Liver (tissue), 9 donors: Measurements from ENCODE around the gene PGBD5. TPM values are rescaled to one million over a fixed set of nuclear protein-coding genes. Genes with fewer than 3 reads are reported as not detected.

ENCODE experiments used
- DNase-seq: peaks from one replicate; pipeline ENCODE4 v3.0.0-alpha.2; 2017; ENCODE audit warnings: low spot score
- H3K27ac ChIP-seq, 2 donors: one replicate each; pipeline ENCODE4 v1.7.0; 2013; ENCODE audit warnings: inconsistent platforms in 2 of 2, low read length in 2 of 2, control low read depth in 1 of 2, low read depth in 1 of 2, mild to moderate bottlenecking in 1 of 2
- H3K27me3 ChIP-seq, 4 donors: one replicate each; pipeline versions ENCODE4 v1.6.1 to v1.7.0; 2013; ENCODE audit warnings: low read length in 3 of 4, inconsistent platforms in 1 of 4, mild to moderate bottlenecking in 1 of 4, moderate library complexity in 1 of 4; ENCODE audit not compliant: control insufficient read depth in 4 of 4, insufficient read depth in 4 of 4
- H3K36me3 ChIP-seq, 4 donors: one replicate each; pipeline versions ENCODE4 v1.6.1 to v1.7.0; 2013; ENCODE audit warnings: low read length in 3 of 4, mild to moderate bottlenecking in 3 of 4, low read depth in 1 of 4, moderate library complexity in 1 of 4; ENCODE audit not compliant: control insufficient read depth in 4 of 4, insufficient read depth in 3 of 4
- H3K4me1 ChIP-seq, 4 donors: one replicate each; pipeline versions ENCODE4 v1.6.1 to v1.7.0; 2013; ENCODE audit warnings: low read length in 3 of 4, mild to moderate bottlenecking in 3 of 4, moderate library complexity in 1 of 4; ENCODE audit not compliant: control insufficient read depth in 4 of 4, insufficient read depth in 4 of 4
- H3K4me3 ChIP-seq, 3 donors: one replicate each; pipeline versions ENCODE4 v1.6.1 to v1.7.0; 2013; ENCODE audit warnings: low read length in 3 of 3, control low read depth in 1 of 3, low read depth in 1 of 3, mild to moderate bottlenecking in 1 of 3
- H3K9ac ChIP-seq, 2 donors: one replicate each; pipeline ENCODE4 v1.7.0; 2013; ENCODE audit warnings: low read length in 2 of 2, mild to moderate bottlenecking in 2 of 2, moderate library complexity in 2 of 2, control low read depth in 1 of 2, low read depth in 1 of 2
- H3K9me3 ChIP-seq, 4 donors: one replicate each; pipeline versions ENCODE4 v1.6.1 to v1.7.0; 2013; ENCODE audit warnings: low read length in 3 of 4; ENCODE audit not compliant: control insufficient read depth in 4 of 4
- ATF3 ChIP-seq: IDR thresholded peaks from 2 replicates; pipeline ENCODE4 v1.6.1; 2016; ENCODE audit warnings: antibody characterized with exemption
- CTCF ChIP-seq: fragments of 150-350 bp; IDR thresholded peaks from 2 replicates; pipeline ENCODE4 v1.5.1; 2017; ENCODE audit warnings: improper control_type of control experiment, low read depth, low read length; ENCODE audit not compliant: missing input control
- EGR1 ChIP-seq, 2 donors: IDR thresholded peaks; 2 replicates each; pipeline ENCODE4 v1.6.1; 2016 to 2018; ENCODE audit warnings: antibody characterized with exemption in 2 of 2, low read depth in 2 of 2
- FOXA1 ChIP-seq: IDR thresholded peaks from 2 replicates; pipeline ENCODE4 v1.6.1; 2016; ENCODE audit warnings: antibody characterized with exemption
- FOXA2 ChIP-seq: IDR thresholded peaks from 2 replicates; pipeline ENCODE4 v1.6.1; 2016; ENCODE audit warnings: antibody characterized with exemption
- GABPA ChIP-seq, 2 donors: IDR thresholded peaks in 1 of 2; conservative IDR thresholded peaks in 1 of 2; 2 replicates each; pipeline ENCODE4 v1.6.1; 2016; ENCODE audit warnings: antibody characterized with exemption in 2 of 2, mild to moderate bottlenecking in 1 of 2, moderate library complexity in 1 of 2
- HNF4A ChIP-seq, 2 donors: conservative IDR thresholded peaks; 2 replicates each; pipeline ENCODE4 v1.6.1; 2016; ENCODE audit warnings: antibody characterized with exemption in 2 of 2, mild to moderate bottlenecking in 2 of 2
- HNF4G ChIP-seq: IDR thresholded peaks from 2 replicates; pipeline ENCODE4 v1.6.1; 2016; ENCODE audit warnings: antibody characterized with exemption
- JUND ChIP-seq, 2 donors: IDR thresholded peaks; 2 replicates each; pipeline ENCODE4 v1.6.1; 2016; ENCODE audit warnings: antibody characterized with exemption in 2 of 2
- MAX ChIP-seq: IDR thresholded peaks from 2 replicates; pipeline ENCODE4 v1.6.1; 2016; ENCODE audit warnings: antibody characterized with exemption
- NR2F2 ChIP-seq: IDR thresholded peaks from 2 replicates; pipeline ENCODE4 v1.6.1; 2016; ENCODE audit warnings: antibody characterized with exemption
- RAD21 ChIP-seq, 2 donors: IDR thresholded peaks; 2 replicates each; pipeline ENCODE4 v1.6.1; 2016; ENCODE audit warnings: antibody characterized with exemption in 2 of 2, mild to moderate bottlenecking in 2 of 2
- REST ChIP-seq: IDR thresholded peaks from 2 replicates; pipeline ENCODE4 v1.6.1; 2016; ENCODE audit warnings: antibody characterized with exemption, mild to moderate bottlenecking
- RXRA ChIP-seq, 2 donors: IDR thresholded peaks; 2 replicates each; pipeline ENCODE4 v1.6.1; 2017 to 2018; ENCODE audit warnings: antibody characterized with exemption in 2 of 2, mild to moderate bottlenecking in 1 of 2
- SP1 ChIP-seq: IDR thresholded peaks from 2 replicates; pipeline ENCODE4 v1.6.1; 2018; ENCODE audit warnings: antibody characterized with exemption, mild to moderate bottlenecking
- TAF1 ChIP-seq: conservative IDR thresholded peaks from 2 replicates; pipeline ENCODE4 v1.6.1; 2016; ENCODE audit warnings: antibody characterized with exemption, mild to moderate bottlenecking
- YY1 ChIP-seq: IDR thresholded peaks from 2 replicates; pipeline ENCODE4 v1.6.1; 2016; ENCODE audit warnings: antibody characterized with exemption, mild to moderate bottlenecking
- ZBTB33 ChIP-seq: IDR thresholded peaks from 2 replicates; pipeline ENCODE4 v1.6.1; 2016; ENCODE audit warnings: antibody characterized with exemption
- WGBS: extraction: QIAGEN DNeasy Blood & Tissue Kit; methylation state at CpG from one replicate; pipeline ENCODE4 v1.1.7; 2013; 5-methylcytosine and 5-hydroxymethylcytosine counted together
- polyA plus RNA-seq, 2 donors: library from polyadenylated mRNA; stranded (reverse) in 1 of 2; unstranded in 1 of 2; fragments of 200-250 nt in 1 of 2; fragments of >200 nt in 1 of 2; fragmentation: Nextera tagmentation in 1 of 2; extraction: Ambion mirVana in 1 of 2; gene quantifications; one replicate each; pipeline versions ENCODE4 v1.2.1 to v1.2.3, GENCODE V29; 2013 to 2015
- total RNA-seq, 2 donors: library from RNA; depleted of rRNA; stranded (reverse); fragments of >200 nt; gene quantifications; one replicate each; pipeline ENCODE4 v1.2.3, GENCODE V29; 2014
- donor health status: healthy.
- donor health status: healthy.
- donor health status: healthy.
- donor health status: healthy.
- donor health status: healthy.

PGBD5 gene
- total and polyA plus RNA-seq, 4 donors: 0.88 to 5.4 (median 2.7) TPM

GRCh38 chr1:230303069-230303468 is 123.1 kb downstream of the PGBD5 start:
- DNase-seq: no peak
- TF ChIP-seq ATF3: no peak
- TF ChIP-seq FOXA2: no peak
- no peak for TF ChIP-seq SP1
- TF ChIP-seq HNF4A (conservative IDR thresholded peaks at IDR 0.05): no peak
- no peak for TF ChIP-seq YY1
- TF ChIP-seq JUND (IDR thresholded peaks at IDR 0.05): no peak
- TF ChIP-seq MAX: no peak
- no peak for TF ChIP-seq NR2F2
- TF ChIP-seq REST: no peak
- TF ChIP-seq GABPA (IDR thresholded peaks at IDR 0.05 in 1 of 2, conservative IDR thresholded peaks at IDR 0.05 in 1 of 2): no peak
- TF ChIP-seq EGR1 (IDR thresholded peaks at IDR 0.05; ENCODE audit: low read depth in 2 of 2): no peak
- no peak for TF ChIP-seq ZBTB33
- TF ChIP-seq CTCF: no peak
- no peak for TF ChIP-seq TAF1
- no peak for TF ChIP-seq RAD21 (IDR thresholded peaks at IDR 0.05)
- no peak for TF ChIP-seq RXRA (IDR thresholded peaks at IDR 0.05)
- no peak for TF ChIP-seq FOXA1
- no peak for TF ChIP-seq HNF4G
- H3K4me3 ChIP-seq: no peak overlapping the region
- WGBS: 89% methylated on average over 6 of the region's 6 CpGs
- no peak overlapping the region for H3K27ac ChIP-seq
- H3K27me3 ChIP-seq: no peaks in the 10 kb centered on the region
- H3K36me3 ChIP-seq: no peaks in the 10 kb centered on the region
- peaks cover 0 to 8% (median 3%) of the 10 kb centered on the region in 4 donors for H3K4me1 ChIP-seq
- H3K9ac ChIP-seq: no peak overlapping the region
- no peaks in the 10 kb centered on the region for H3K9me3 ChIP-seq
